Stomach (tissue), 9 donors: Measurements from ENCODE around the gene ARL2. TPM values are rescaled to one million over a fixed set of nuclear protein-coding genes. Genes with fewer than 3 reads are reported as not detected.
"Not testable (repeated sequence)": the region's sequence is repeated elsewhere in the genome, so short reads cannot be mapped to it uniquely, and the experiment has no call there.

ENCODE experiments used
- DNase-seq, 2 donors: peaks; one replicate each; pipeline versions ENCODE4 v3.0.0 to v3.0.0-alpha.2; 2013 to 2019
- H3K27ac ChIP-seq, 5 donors: fragments of 200-600 bp in 4 of 5; sonication (generic) in 4 of 5; one replicate each; pipeline ENCODE4 v1.5.1; 2013 to 2019; ENCODE audit warnings: mild to moderate bottlenecking in 1 of 5, moderate library complexity in 1 of 5
- H3K27me3 ChIP-seq, 3 donors: fragments of 200-600 bp; sonication (generic); one replicate each; pipeline ENCODE4 v1.5.1; 2017 to 2019; ENCODE audit warnings: mixed run types in 1 of 3
- H3K36me3 ChIP-seq, 4 donors: fragments of 200-600 bp; sonication (generic); 1 replicate in 3 of 4; 2 replicates in 1 of 4; pipeline ENCODE4 v1.5.1; 2016 to 2019
- H3K4me1 ChIP-seq, 4 donors: fragments of 200-600 bp; sonication (generic); one replicate each; pipeline ENCODE4 v1.5.1; 2016 to 2019
- H3K4me3 ChIP-seq, 4 donors: fragments of 200-600 bp; sonication (generic) in 3 of 4; one replicate each; pipeline ENCODE4 v1.5.1; 2016 to 2019; ENCODE audit warnings: mild to moderate bottlenecking in 1 of 4
- H3K9me3 ChIP-seq, 4 donors: fragments of 200-600 bp; sonication (generic); one replicate each; pipeline ENCODE4 v1.5.1; 2016 to 2019
- CTCF ChIP-seq, 7 experiments: fragments of 450-650 bp in 4 of 7; fragments of 200-600 bp in 3 of 7; sonication (generic) in 3 of 7; IDR thresholded peaks; one replicate each; pipeline ENCODE4 v1.5.1; 2016 to 2019; ENCODE audit warnings: antibody characterized with exemption in 7 of 7, control low read depth in 2 of 7, mild to moderate bottlenecking in 1 of 7
- EP300 ChIP-seq: sonication (generic); formaldehyde crosslinking; IDR thresholded peaks from one replicate; pipeline ENCODE4 v1.6.1; 2017; ENCODE audit warnings: antibody characterized with exemption
- POLR2A ChIP-seq, 4 donors: fragments of 450-650 bp; IDR thresholded peaks; one replicate each; pipeline ENCODE4 v1.6.1; 2016; ENCODE audit warnings: antibody characterized with exemption in 4 of 4, control low read depth in 2 of 4, mild to moderate bottlenecking in 1 of 4, moderate library complexity in 1 of 4
- POLR2AphosphoS5 ChIP-seq, 3 donors: sonication (generic); formaldehyde crosslinking; IDR thresholded peaks; one replicate each; pipeline ENCODE4 v1.6.1; 2016; ENCODE audit warnings: antibody characterized with exemption in 3 of 3
- WGBS, 5 donors: extraction: QIAGEN DNeasy Blood & Tissue Kit in 3 of 5; methylation state at CpG; one replicate each; pipeline versions ENCODE4 v1.1.5 to v1.1.7; 2013 to 2018; 5-methylcytosine and 5-hydroxymethylcytosine counted together
- intact Hi-C: fragments of 100-400 bp; cut with DNase I; formaldehyde crosslinking; loops from one replicate; pipeline ENCODE4 v1.15.1; 2023; ENCODE audit warnings: low total_unique reads
- polyA plus RNA-seq, 3 donors: library from polyadenylated mRNA; stranded (reverse); fragments of 200-250 nt; gene quantifications; one replicate each; pipeline ENCODE4 v1.2.3, GENCODE V29; 2013
- total RNA-seq, 5 donors: library from RNA; depleted of rRNA; stranded (reverse); fragments of >200 nt; gene quantifications; one replicate each; pipeline versions ENCODE4 v1.1.0 to v1.2.3, GENCODE V29; 2014 to 2016
- donor health status: healthy with polysubstance abuse.
- donor health status: Bipolar disorder and iron deficiency.
- donor health status: healthy.

ARL2 gene
- total and polyA plus RNA-seq, 8 donors, result 4.9 to 237 (median 93.2) TPM

- intact Hi-C loops, result no loop called here
- no peak for TF ChIP-seq POLR2AphosphoS5 (IDR thresholded peaks at IDR 0.05)
- TF ChIP-seq CTCF (IDR thresholded peaks at IDR 0.05), result no peak
- no peak for TF ChIP-seq POLR2A (IDR thresholded peaks at IDR 0.05)
- TF ChIP-seq EP300, result no peak
- Histone ChIP-seq H3K27me3 (no peaks in the 10 kb centered on the region), H3K36me3 (peaks cover 4 to 51% (median 46%) of the 10 kb centered on the region in 4 donors), H3K4me1 (peaks cover 12 to 29% (median 26%) of the 10 kb centered on the region in 4 donors), H3K4me3 (no peak overlapping the region), H3K9me3 (no peaks in the 10 kb centered on the region), H3K27ac (no peak overlapping the region)
- DNase-seq, result no peak
- WGBS, 5 donors, result 94 to 100% (median 97%) methylated on average over 6 of the region's 6 CpGs
Measured at GRCh38 chr11:65017937-65018336, 4.0 kb downstream of the ARL2 start.

- intact Hi-C loops, result no loop called here
- Histone ChIP-seq H3K27ac (no peak overlapping the region), H3K4me3 (no peak overlapping the region), H3K36me3 (peaks cover 4 to 52% (median 46%) of the 10 kb centered on the region in 4 donors), H3K27me3 (no peaks in the 10 kb centered on the region), H3K9me3 (no peaks in the 10 kb centered on the region), H3K4me1 (peaks cover 6 to 20% (median 15%) of the 10 kb centered on the region in 4 donors)
- no peak for DNase-seq
- WGBS, 5 donors, result 80 to 92% (median 89%) methylated on average over 6 to 7 of the region's 7 CpGs
- TF ChIP-seq POLR2A (IDR thresholded peaks at IDR 0.05), result no peak
- no peak for TF ChIP-seq CTCF (IDR thresholded peaks at IDR 0.05)
- no peak for TF ChIP-seq EP300
- TF ChIP-seq POLR2AphosphoS5 (IDR thresholded peaks at IDR 0.05), result no peak
Measured at GRCh38 chr11:65019824-65020223, 5.9 kb downstream of the ARL2 start.

- TF ChIP-seq EP300, result no peak
- TF ChIP-seq CTCF (IDR thresholded peaks at IDR 0.05), result no peak
- TF ChIP-seq POLR2A (IDR thresholded peaks at IDR 0.05), result no peak
- TF ChIP-seq POLR2AphosphoS5 (IDR thresholded peaks at IDR 0.05), result no peak
- Histone ChIP-seq H3K9me3 (no peaks in the 10 kb centered on the region), H3K36me3 (peaks cover 4 to 52% (median 46%) of the 10 kb centered on the region in 4 donors), H3K4me3 (no peak overlapping the region), H3K4me1 (peaks cover 0 to 9% (median 3%) of the 10 kb centered on the region in 4 donors), H3K27ac (no peak overlapping the region), H3K27me3 (no peaks in the 10 kb centered on the region)
- intact Hi-C loops, result no loop called here
- DNase-seq, result no peak
- 73 to 86% (median 78%) methylated on average over 3 of the region's 3 CpGs for WGBS, 5 donors
Measured at GRCh38 chr11:65021003-65021402, 7.0 kb downstream of the ARL2 start.

DNA sequence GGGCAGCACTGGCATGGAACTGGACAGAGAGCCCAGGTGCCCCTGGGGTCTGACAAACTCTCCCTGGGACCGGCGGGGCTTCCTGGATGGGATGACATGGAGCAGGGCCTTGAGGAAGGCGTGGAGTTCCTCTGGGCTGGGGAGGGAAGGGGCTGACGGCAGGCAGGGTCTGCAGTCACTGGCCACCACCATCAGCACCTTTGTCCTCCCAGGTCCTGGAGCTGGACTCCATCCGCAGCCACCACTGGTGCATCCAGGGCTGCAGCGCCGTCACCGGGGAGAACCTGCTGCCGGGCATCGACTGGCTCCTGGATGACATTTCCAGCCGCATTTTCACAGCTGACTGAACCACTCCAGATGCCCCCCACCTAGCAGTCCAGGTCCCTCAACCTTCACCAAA is 7.5 kb downstream of the ARL2 start:
- Histone ChIP-seq H3K27ac (no peak overlapping the region), H3K4me3 (no peak overlapping the region)
- 94 to 100% (median 95%) methylated on average over 1 to 11 of the region's 11 CpGs for WGBS, 5 donors

DNA sequence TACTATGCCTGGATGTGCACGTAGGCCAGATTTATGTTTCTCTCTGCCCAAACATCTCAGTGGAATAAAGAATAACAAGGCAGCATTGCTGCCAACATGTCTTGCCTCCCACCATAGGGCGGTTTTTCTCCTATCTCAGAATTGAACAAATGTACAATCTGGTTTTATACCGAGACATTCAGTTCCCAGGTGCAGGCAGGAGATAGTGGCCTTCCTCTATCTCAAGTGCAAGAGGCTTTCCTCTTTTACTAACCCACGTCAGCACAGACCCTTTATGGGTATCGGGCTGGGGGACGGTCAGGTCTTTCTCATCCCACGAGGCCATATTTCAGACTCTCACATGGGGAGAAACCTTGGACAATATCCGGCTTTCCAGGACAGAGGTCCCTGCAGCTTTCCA is 9.5 kb downstream of the ARL2 start:
- Histone ChIP-seq H3K36me3 (peaks cover 4 to 45% (median 40%) of the 10 kb centered on the region in 4 donors), H3K4me1 (peaks cover 10 to 14% (median 13%) of the 10 kb centered on the region in 4 donors)
- H3K27me3 ChIP-seq, H3K27ac ChIP-seq, DNase-seq, H3K9me3 ChIP-seq, H3K4me3 ChIP-seq, intact Hi-C loops: not testable (repeated sequence)
- WGBS, 5 donors, result 66 to 80% (median 71%) methylated on average over 8 of the region's 8 CpGs

More for the DNA sequence above, 7.5 kb downstream of the ARL2 start:
- TF ChIP-seq EP300 (no peak), POLR2A (IDR thresholded peaks at IDR 0.05) (no peak), CTCF (IDR thresholded peaks at IDR 0.05) (no peak), POLR2AphosphoS5 (IDR thresholded peaks at IDR 0.05) (no peak)
- no peaks in the 10 kb centered on the region for H3K27me3 ChIP-seq
- intact Hi-C loops, result no loop called here
- no peak for DNase-seq
- peaks cover 4 to 52% (median 46%) of the 10 kb centered on the region in 4 donors for H3K36me3 ChIP-seq
- H3K4me1 ChIP-seq, result peaks cover 0 to 4% (median 1%) of the 10 kb centered on the region in 4 donors
- no peaks in the 10 kb centered on the region for H3K9me3 ChIP-seq
